CD14-positive monocyte (primary cell): ENCODE measurements around the gene ARRDC3. TPM values are rescaled to one million over a fixed set of nuclear protein-coding genes. Genes with fewer than 3 reads are reported as not detected.
"Not testable (repeated sequence)": the region's sequence is repeated elsewhere in the genome, so short reads cannot be mapped to it uniquely, and the experiment has no call there.

Experiments used
- DNase-seq, 3 donors: peaks; one replicate each; pipeline ENCODE4 v3.0.0-alpha.2; 2011 to 2022
- H2AFZ ChIP-seq: 2 replicates; pipeline ENCODE4 v1.6.0; 2012; ENCODE audit warnings: mild to moderate bottlenecking, low read depth, low read length, inconsistent platforms; ENCODE audit not compliant: insufficient read depth, poor library complexity, severe bottlenecking
- H3K27ac ChIP-seq, 2 donors: 1 replicate in 1 of 2; 2 replicates in 1 of 2; pipeline ENCODE4 v1.5.1; 2012 to 2013; ENCODE audit warnings: low read length in 2 of 2, control low read depth in 1 of 2, inconsistent platforms in 1 of 2, low read depth in 1 of 2, mild to moderate bottlenecking in 1 of 2
- H3K27me3 ChIP-seq, 2 donors: one replicate each; pipeline versions ENCODE4 v1.6.0 to v1.6.1; 2011 to 2013; ENCODE audit warnings: low read length in 2 of 2; ENCODE audit not compliant: control insufficient read depth in 2 of 2, insufficient read depth in 2 of 2
- H3K36me3 ChIP-seq, 2 donors: replicated peaks in 1 of 2; 1 replicate in 1 of 2; 2 replicates in 1 of 2; pipeline versions ENCODE4 v1.5.1 to v1.6.1; 2012 to 2013; ENCODE audit warnings: low read length in 2 of 2, control low read depth in 1 of 2, inconsistent platforms in 1 of 2, mild to moderate bottlenecking in 1 of 2; ENCODE audit not compliant: insufficient read depth in 2 of 2, control insufficient read depth in 1 of 2
- H3K4me1 ChIP-seq, 2 donors: 1 replicate in 1 of 2; 2 replicates in 1 of 2; pipeline versions ENCODE4 v1.5.1 to v1.6.1; 2012 to 2013; ENCODE audit warnings: low read length in 2 of 2, control low read depth in 1 of 2, inconsistent platforms in 1 of 2, mild to moderate bottlenecking in 1 of 2, moderate library complexity in 1 of 2; ENCODE audit not compliant: insufficient read depth in 2 of 2, control insufficient read depth in 1 of 2
- H3K4me2 ChIP-seq: replicated peaks from 2 replicates; pipeline ENCODE3; 2012; ENCODE audit warnings: low read length, moderate library complexity, mild to moderate bottlenecking; ENCODE audit not compliant: poor library complexity, severe bottlenecking; ENCODE audit errors: extremely low read depth
- H3K4me3 ChIP-seq, 3 experiments: fragments of 200-600 bp in 1 of 3; sonication (generic) in 1 of 3; replicated peaks in 1 of 3; 1 replicate in 2 of 3; 2 replicates in 1 of 3; pipeline ENCODE4 v1.5.1; 2011 to 2013; ENCODE audit warnings: low read length in 3 of 3, mild to moderate bottlenecking in 3 of 3, control low read depth in 2 of 3, low read depth in 2 of 3, inconsistent platforms in 1 of 3, moderate library complexity in 1 of 3
- H3K79me2 ChIP-seq: 2 replicates; pipeline ENCODE4 v1.6.0; 2012; ENCODE audit warnings: mild to moderate bottlenecking, control low read depth, inconsistent platforms, low read length, moderate library complexity; ENCODE audit not compliant: insufficient read depth
- H3K9ac ChIP-seq: 2 replicates; pipeline ENCODE4 v1.6.0; 2017; ENCODE audit warnings: low read length, mild to moderate bottlenecking; ENCODE audit not compliant: insufficient read depth, poor library complexity, severe bottlenecking
- H3K9me3 ChIP-seq, 2 donors: replicated peaks in 1 of 2; 1 replicate in 1 of 2; 2 replicates in 1 of 2; pipeline versions ENCODE4 v1.5.1 to v1.6.1; 2012 to 2013; ENCODE audit warnings: low read length in 2 of 2, control low read depth in 1 of 2; ENCODE audit not compliant: control insufficient read depth in 1 of 2, insufficient read depth in 1 of 2
- H4K20me1 ChIP-seq: 2 replicates; pipeline ENCODE4 v1.6.0; 2012; ENCODE audit warnings: mild to moderate bottlenecking, low read length, control low read depth, moderate library complexity; ENCODE audit not compliant: insufficient read depth
- H3K27ac Mint-ChIP-seq, 7 donors: one replicate each; pipeline ENCODE4 v1.8.0; 2020; ENCODE audit warnings: mild to moderate bottlenecking in 7 of 7, mixed read lengths in 7 of 7, moderate library complexity in 6 of 7, inconsistent platforms in 2 of 7
- H3K27me3 Mint-ChIP-seq, 3 donors: one replicate each; pipeline ENCODE4 v1.8.0; 2021 to 2022; ENCODE audit warnings: low read depth in 3 of 3, mild to moderate bottlenecking in 3 of 3, mixed read lengths in 3 of 3, moderate library complexity in 3 of 3, inconsistent platforms in 1 of 3
- H3K36me3 Mint-ChIP-seq, 2 donors: one replicate each; pipeline ENCODE4 v1.8.0; 2020; ENCODE audit warnings: mixed read lengths in 2 of 2, inconsistent platforms in 1 of 2, mild to moderate bottlenecking in 1 of 2
- H3K4me1 Mint-ChIP-seq: one replicate; pipeline ENCODE4 v1.8.0; 2020; ENCODE audit warnings: mild to moderate bottlenecking, mixed read lengths
- H3K4me3 Mint-ChIP-seq, 2 donors: one replicate each; pipeline ENCODE4 v1.8.0; 2020; ENCODE audit warnings: mild to moderate bottlenecking in 2 of 2, mixed read lengths in 2 of 2, moderate library complexity in 1 of 2
- H3K9me3 Mint-ChIP-seq, 7 donors: one replicate each; pipeline ENCODE4 v1.8.0; 2020 to 2022; ENCODE audit warnings: mixed read lengths in 7 of 7, mild to moderate bottlenecking in 6 of 7, moderate library complexity in 6 of 7, inconsistent platforms in 2 of 7
- WGBS: methylation state at CpG from one replicate; pipeline ENCODE4 v1.1.5; 2013; ENCODE audit warnings: missing lambda C conversion rate; ENCODE audit not compliant: insufficient coverage; 5-methylcytosine and 5-hydroxymethylcytosine counted together
- intact Hi-C, 2 donors: fragments of 100-400 bp; cut with micrococcal nuclease; formaldehyde crosslinking; loops; one replicate each; pipeline versions ENCODE4 v1.15.0 to v1.15.1; 2023
- polyA plus RNA-seq, 3 donors: library from polyadenylated mRNA; depleted of rRNA in 1 of 3; unstranded in 2 of 3; stranded (reverse) in 1 of 3; fragments of 300-500 nt in 2 of 3; fragments of >200 nt in 1 of 3; fragmentation: Illumina TruSeq in 2 of 3; gene quantifications; 1 replicate in 2 of 3; 2 replicates in 1 of 3; pipeline ENCODE4 v1.2.3, GENCODE V29; 2012 to 2021
- TF ChIP-seq, protein P1 (sequence below): fragments of 200-600 bp; IDR thresholded peaks from one replicate; pipeline ENCODE4 v1.8.0; 2022; ENCODE audit warnings: antibody characterized with exemption, mild to moderate bottlenecking

The ARRDC3 gene
- polyA plus RNA-seq, 3 donors = 43.3 to 68.0 (median 64.6) TPM

DNA sequence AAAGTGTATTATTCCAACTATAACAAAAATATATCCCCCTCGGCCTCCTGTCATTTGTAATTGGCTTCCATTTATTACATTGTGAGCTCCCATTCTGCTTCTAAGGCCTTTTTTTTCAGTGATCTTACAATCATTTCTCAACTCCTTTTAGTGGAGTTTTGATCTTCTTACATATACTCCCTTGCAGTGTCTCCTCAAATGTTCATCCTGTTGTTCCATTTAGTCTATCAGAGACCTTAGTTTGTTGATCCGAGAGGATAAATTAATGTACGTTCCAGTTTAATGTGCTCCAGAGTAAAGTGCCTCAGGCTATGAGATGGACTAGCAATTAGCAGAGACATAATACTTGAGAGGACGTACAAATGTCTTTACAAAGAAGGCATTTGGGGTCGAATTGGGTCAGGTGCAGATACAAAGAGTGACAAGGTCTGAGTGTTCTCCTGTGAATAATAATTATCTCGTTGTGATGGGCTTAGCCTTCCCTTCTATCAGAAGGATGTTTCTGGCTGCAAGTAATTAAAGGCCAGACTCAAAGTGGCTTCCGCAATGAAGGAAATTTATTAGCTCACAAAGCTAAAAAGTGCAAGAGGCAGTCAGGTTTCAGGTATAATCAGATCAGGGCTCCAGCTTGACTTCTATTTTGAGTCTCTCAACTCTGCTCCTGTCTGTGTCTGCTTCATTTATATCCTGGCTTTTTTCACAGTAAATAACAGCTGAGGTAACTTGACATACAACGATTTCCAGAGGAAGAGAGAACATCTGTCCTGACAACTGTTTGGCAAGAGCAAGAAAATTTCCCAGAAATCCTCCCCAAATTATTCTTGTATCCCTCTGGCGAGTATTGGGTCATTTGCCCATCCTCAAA is 30.1 kb downstream of the ARRDC3 start:
- H3K9me3 ChIP-seq = no peaks in the 10 kb centered on the region
- peaks cover 3 to 5% of the 10 kb centered on the region in 2 donors for H3K36me3 Mint-ChIP-seq
- H3K9ac ChIP-seq = no peak overlapping the region
- 88% methylated on average over 7 of the region's 9 CpGs for WGBS
- no peaks in the 10 kb centered on the region for H3K79me2 ChIP-seq
- H3K4me3 Mint-ChIP-seq = no peak overlapping the region
- peaks cover 0 to 7% (median 4%) of the 10 kb centered on the region in 7 donors for H3K9me3 Mint-ChIP-seq
- H4K20me1 ChIP-seq = no peaks in the 10 kb centered on the region
- TF ChIP-seq, protein P1, sequence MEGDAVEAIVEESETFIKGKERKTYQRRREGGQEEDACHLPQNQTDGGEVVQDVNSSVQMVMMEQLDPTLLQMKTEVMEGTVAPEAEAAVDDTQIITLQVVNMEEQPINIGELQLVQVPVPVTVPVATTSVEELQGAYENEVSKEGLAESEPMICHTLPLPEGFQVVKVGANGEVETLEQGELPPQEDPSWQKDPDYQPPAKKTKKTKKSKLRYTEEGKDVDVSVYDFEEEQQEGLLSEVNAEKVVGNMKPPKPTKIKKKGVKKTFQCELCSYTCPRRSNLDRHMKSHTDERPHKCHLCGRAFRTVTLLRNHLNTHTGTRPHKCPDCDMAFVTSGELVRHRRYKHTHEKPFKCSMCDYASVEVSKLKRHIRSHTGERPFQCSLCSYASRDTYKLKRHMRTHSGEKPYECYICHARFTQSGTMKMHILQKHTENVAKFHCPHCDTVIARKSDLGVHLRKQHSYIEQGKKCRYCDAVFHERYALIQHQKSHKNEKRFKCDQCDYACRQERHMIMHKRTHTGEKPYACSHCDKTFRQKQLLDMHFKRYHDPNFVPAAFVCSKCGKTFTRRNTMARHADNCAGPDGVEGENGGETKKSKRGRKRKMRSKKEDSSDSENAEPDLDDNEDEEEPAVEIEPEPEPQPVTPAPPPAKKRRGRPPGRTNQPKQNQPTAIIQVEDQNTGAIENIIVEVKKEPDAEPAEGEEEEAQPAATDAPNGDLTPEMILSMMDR = no peak
- H3K27me3 ChIP-seq = no peaks in the 10 kb centered on the region
- H3K27me3 Mint-ChIP-seq = peaks cover 0 to 4% (median 0%) of the 10 kb centered on the region in 3 donors
- no peak for DNase-seq
- peak overlapping the region; percentile 10 for H2AFZ ChIP-seq
- intact Hi-C loops = no loop called here
- no peak overlapping the region for H3K27ac ChIP-seq
- peaks cover 22 to 34% of the 10 kb centered on the region in 2 donors for H3K4me1 ChIP-seq
- H3K4me1 Mint-ChIP-seq = peaks cover 40% of the 10 kb centered on the region
- no peak overlapping the region for H3K27ac Mint-ChIP-seq
- H3K4me3 ChIP-seq = no peak overlapping the region
- no peak overlapping the region for H3K4me2 ChIP-seq
- no peaks in the 10 kb centered on the region for H3K36me3 ChIP-seq

DNA sequence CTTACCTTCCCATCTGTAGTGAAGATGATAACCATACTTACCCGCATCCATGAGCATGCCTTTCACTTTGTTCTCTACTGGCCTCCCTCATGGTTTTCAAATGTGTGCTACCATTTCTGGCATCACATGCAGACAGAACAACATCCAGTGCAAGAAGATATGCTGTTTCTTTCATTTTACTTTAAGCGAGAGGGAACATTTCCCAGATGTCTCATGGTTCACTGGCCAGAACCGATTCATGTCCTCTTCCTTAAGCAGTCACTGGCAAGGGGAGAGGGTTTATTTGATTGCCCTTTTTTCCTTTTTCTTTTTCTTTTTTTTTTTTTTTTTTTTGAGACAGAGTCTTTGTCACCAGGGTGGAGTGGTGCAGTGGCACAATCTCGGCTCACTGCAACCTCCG is 37.7 kb downstream of the ARRDC3 start:
- no peaks in the 10 kb centered on the region for H3K27me3 ChIP-seq
- H3K4me2 ChIP-seq = no peak overlapping the region
- Mint-ChIP-seq H3K4me3 (no peak overlapping the region), H3K27ac (no peak overlapping the region), H3K36me3 (peaks cover 0 to 3% of the 10 kb centered on the region in 2 donors), H3K9me3 (peaks cover 4 to 11% (median 8%) of the 10 kb centered on the region in 7 donors), H3K27me3 (no peaks in the 10 kb centered on the region), H3K4me1 (no peaks in the 10 kb centered on the region)
- no peaks in the 10 kb centered on the region for H3K79me2 ChIP-seq
- H3K4me3 ChIP-seq = no peak overlapping the region
- no peak overlapping the region for H2AFZ ChIP-seq
- DNase-seq = no peak
- intact Hi-C loops = no loop called here
- no peaks in the 10 kb centered on the region for H3K36me3 ChIP-seq
- H4K20me1 ChIP-seq = no peaks in the 10 kb centered on the region
- whole genome bisulfite sequencing = 93% methylated on average over 3 of the region's 5 CpGs
- TF ChIP-seq, protein P1 = no peak
- no peaks in the 10 kb centered on the region for H3K4me1 ChIP-seq
- H3K27ac ChIP-seq = no peak overlapping the region
- H3K9ac ChIP-seq = no peak overlapping the region
- no peaks in the 10 kb centered on the region for H3K9me3 ChIP-seq

DNA sequence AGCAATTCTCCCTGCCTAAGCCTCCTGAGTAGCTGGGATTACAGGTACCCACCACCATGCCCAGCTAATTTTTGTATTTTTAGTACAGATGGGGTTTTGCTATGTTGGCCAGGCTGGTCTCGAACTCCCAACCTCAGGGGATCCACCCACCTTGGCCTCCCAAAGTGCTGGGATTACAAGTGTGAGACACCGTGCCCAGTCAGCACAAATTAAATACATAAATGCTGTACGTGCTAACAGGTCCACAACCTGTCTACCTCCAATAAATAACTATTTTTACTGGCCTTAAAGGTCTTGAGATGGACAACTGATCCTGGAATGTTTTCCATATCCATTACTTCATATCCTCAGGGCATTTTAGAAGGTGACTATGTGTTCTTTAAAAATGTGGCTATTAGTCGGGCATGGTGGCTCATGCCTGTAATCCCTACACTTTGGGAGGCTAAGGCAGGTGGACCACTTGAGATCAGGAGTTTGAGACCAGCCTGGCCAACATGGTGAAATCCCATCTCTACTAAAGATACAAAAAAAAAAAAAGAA is 38.4 kb downstream of the ARRDC3 start:
- H3K9me3 ChIP-seq, DNase-seq, H3K36me3 Mint-ChIP-seq, H3K4me1 Mint-ChIP-seq, H3K27me3 ChIP-seq, intact Hi-C loops, H3K27ac Mint-ChIP-seq, H3K4me3 ChIP-seq, H3K4me2 ChIP-seq, H3K27ac ChIP-seq, H3K36me3 ChIP-seq, H3K27me3 Mint-ChIP-seq, H4K20me1 ChIP-seq, H3K4me3 Mint-ChIP-seq, H3K9ac ChIP-seq, H3K79me2 ChIP-seq, H3K4me1 ChIP-seq, H2AFZ ChIP-seq: not testable (repeated sequence)
- 100% methylated on average over 1 of the region's 4 CpGs for WGBS
- H3K9me3 Mint-ChIP-seq = peaks cover 4 to 11% (median 8%) of the 10 kb centered on the region in 7 donors
